Sigmoid colon (tissue), 7 donors: Measurements from ENCODE around the gene FGD3. TPM values are rescaled to one million over a fixed set of nuclear protein-coding genes. Genes with fewer than 3 reads are reported as not detected.

ENCODE experiments used
- DNase-seq: peaks from one replicate; pipeline ENCODE4 v3.0.0-alpha.2; 2019
- H3K27ac ChIP-seq, 4 donors: fragments of 200-600 bp; sonication (generic); one replicate each; pipeline ENCODE4 v1.5.1; 2016 to 2019; ENCODE audit warnings: mild to moderate bottlenecking in 1 of 4
- H3K27me3 ChIP-seq, 3 donors: fragments of 200-600 bp; sonication (generic); one replicate each; pipeline ENCODE4 v1.5.1; 2019; ENCODE audit warnings: mild to moderate bottlenecking in 1 of 3
- H3K36me3 ChIP-seq, 4 donors: fragments of 200-600 bp; sonication (generic); one replicate each; pipeline ENCODE4 v1.5.1; 2016 to 2019
- H3K4me1 ChIP-seq, 4 donors: fragments of 200-600 bp; sonication (generic); one replicate each; pipeline ENCODE4 v1.5.1; 2017 to 2019
- H3K4me3 ChIP-seq, 4 donors: fragments of 200-600 bp; sonication (generic); one replicate each; pipeline ENCODE4 v1.5.1; 2017 to 2019; ENCODE audit warnings: mild to moderate bottlenecking in 2 of 4, moderate library complexity in 1 of 4
- H3K9me3 ChIP-seq, 4 donors: fragments of 200-600 bp in 3 of 4; sonication (generic) in 3 of 4; one replicate each; pipeline versions ENCODE4 v1.5.1 to v1.6.1; 2013 to 2019
- EP300 ChIP-seq, 4 donors: sonication (generic); formaldehyde crosslinking; IDR thresholded peaks; one replicate each; pipeline ENCODE4 v1.6.1; 2017; ENCODE audit warnings: antibody characterized with exemption in 4 of 4
- POLR2A ChIP-seq, 2 donors: fragments of 450-650 bp; IDR thresholded peaks; one replicate each; pipeline ENCODE4 v1.6.1; 2016; ENCODE audit warnings: antibody characterized with exemption in 2 of 2, mild to moderate bottlenecking in 2 of 2, moderate library complexity in 2 of 2
- POLR2AphosphoS5 ChIP-seq, 4 donors: sonication (generic); formaldehyde crosslinking; IDR thresholded peaks; one replicate each; pipeline ENCODE4 v1.6.1; 2017; ENCODE audit warnings: antibody characterized with exemption in 4 of 4
- WGBS, 2 donors: extraction: QIAGEN DNeasy Blood & Tissue Kit; methylation state at CpG; one replicate each; pipeline ENCODE4 v1.1.7; 2013; 5-methylcytosine and 5-hydroxymethylcytosine counted together
- intact Hi-C: fragments of 100-400 bp; cut with DNase I; formaldehyde crosslinking; loops from one replicate; pipeline ENCODE4 v1.15.1; 2023
- polyA plus RNA-seq, 3 donors: library from polyadenylated mRNA; stranded (reverse); fragments of 200-250 nt; gene quantifications; one replicate each; pipeline ENCODE4 v1.2.3, GENCODE V29; 2013
- total RNA-seq, 4 donors: library from RNA; depleted of rRNA; stranded (reverse); fragments of >200 nt; gene quantifications; one replicate each; pipeline ENCODE4 v1.1.0, GENCODE V29; 2016
- TF ChIP-seq, protein P1 (sequence below), 4 experiments: fragments of 450-650 bp in 3 of 4; fragments of 200-600 bp in 1 of 4; IDR thresholded peaks; one replicate each; pipeline ENCODE4 v1.5.1; 2016 to 2019; ENCODE audit warnings: antibody characterized with exemption in 4 of 4, mild to moderate bottlenecking in 3 of 4, moderate library complexity in 2 of 4
- donor health status: healthy with polysubstance abuse.
- donor health status: Bipolar disorder and iron deficiency.
- donor health status: healthy.

Gene FGD3
- total and polyA plus RNA-seq, 7 donors = 1.8 to 18.0 (median 3.7) TPM

DNA sequence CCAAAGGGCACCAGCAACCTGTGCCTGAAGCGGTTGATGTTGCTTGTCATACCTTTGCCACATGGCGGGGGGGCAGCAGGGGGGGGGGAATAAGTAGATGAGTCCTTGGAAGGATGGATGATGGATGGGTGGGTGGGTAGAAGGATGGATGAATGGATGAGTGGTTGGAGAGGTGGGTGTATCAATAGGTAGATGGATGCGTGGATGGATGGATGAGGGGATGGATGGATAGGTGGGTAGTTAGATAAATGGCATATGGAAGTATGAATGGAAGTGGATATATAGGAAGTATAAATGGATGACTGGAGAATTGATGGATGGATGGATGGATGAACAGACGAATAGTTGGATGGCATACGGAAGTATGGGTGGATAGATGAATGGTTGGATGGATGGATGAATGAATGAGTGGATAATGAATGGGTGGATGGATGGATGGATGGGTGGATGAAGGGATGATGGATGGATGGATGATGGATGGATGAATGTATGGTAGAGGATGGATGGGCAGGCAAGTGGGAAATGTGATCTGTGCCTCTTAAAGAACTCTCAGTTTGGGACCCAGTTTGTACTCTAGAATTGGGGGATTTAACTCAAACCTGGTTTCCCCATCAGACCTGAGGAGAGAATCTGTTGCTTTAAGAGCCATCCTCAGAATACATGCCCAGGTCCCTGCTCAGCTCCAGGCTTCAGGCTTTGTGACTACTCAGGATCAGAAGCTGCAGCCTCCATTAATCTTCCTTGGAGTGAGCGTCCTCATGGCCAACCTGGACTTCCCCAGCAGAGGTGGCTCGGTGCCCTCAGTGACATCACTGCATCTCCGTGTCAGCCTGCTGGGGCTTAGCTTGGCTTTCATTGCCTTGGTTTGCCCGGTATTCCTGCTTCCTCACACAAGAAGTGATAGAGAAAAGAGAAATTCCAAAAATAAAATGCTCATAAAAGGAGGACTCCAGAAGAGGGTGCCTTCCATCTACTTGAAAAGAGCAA is 83.6 kb downstream of the FGD3 start:
- intact Hi-C loops = no loop called here
- Histone ChIP-seq H3K36me3 (no peaks in the 10 kb centered on the region), H3K4me1 (no peaks in the 10 kb centered on the region), H3K9me3 (no peaks in the 10 kb centered on the region), H3K27me3 (no peaks in the 10 kb centered on the region), H3K27ac (no peak overlapping the region), H3K4me3 (no peak overlapping the region)
- DNase-seq = no peak
- TF ChIP-seq EP300 (IDR thresholded peaks at IDR 0.05) (no peak), POLR2A (IDR thresholded peaks at IDR 0.05) (no peak), POLR2AphosphoS5 (IDR thresholded peaks at IDR 0.05) (no peak)
- TF ChIP-seq, protein P1, sequence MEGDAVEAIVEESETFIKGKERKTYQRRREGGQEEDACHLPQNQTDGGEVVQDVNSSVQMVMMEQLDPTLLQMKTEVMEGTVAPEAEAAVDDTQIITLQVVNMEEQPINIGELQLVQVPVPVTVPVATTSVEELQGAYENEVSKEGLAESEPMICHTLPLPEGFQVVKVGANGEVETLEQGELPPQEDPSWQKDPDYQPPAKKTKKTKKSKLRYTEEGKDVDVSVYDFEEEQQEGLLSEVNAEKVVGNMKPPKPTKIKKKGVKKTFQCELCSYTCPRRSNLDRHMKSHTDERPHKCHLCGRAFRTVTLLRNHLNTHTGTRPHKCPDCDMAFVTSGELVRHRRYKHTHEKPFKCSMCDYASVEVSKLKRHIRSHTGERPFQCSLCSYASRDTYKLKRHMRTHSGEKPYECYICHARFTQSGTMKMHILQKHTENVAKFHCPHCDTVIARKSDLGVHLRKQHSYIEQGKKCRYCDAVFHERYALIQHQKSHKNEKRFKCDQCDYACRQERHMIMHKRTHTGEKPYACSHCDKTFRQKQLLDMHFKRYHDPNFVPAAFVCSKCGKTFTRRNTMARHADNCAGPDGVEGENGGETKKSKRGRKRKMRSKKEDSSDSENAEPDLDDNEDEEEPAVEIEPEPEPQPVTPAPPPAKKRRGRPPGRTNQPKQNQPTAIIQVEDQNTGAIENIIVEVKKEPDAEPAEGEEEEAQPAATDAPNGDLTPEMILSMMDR (IDR thresholded peaks at IDR 0.05) = no peak
- WGBS, 2 donors = 91 to 92% methylated on average over 9 of the region's 9 CpGs

DNA sequence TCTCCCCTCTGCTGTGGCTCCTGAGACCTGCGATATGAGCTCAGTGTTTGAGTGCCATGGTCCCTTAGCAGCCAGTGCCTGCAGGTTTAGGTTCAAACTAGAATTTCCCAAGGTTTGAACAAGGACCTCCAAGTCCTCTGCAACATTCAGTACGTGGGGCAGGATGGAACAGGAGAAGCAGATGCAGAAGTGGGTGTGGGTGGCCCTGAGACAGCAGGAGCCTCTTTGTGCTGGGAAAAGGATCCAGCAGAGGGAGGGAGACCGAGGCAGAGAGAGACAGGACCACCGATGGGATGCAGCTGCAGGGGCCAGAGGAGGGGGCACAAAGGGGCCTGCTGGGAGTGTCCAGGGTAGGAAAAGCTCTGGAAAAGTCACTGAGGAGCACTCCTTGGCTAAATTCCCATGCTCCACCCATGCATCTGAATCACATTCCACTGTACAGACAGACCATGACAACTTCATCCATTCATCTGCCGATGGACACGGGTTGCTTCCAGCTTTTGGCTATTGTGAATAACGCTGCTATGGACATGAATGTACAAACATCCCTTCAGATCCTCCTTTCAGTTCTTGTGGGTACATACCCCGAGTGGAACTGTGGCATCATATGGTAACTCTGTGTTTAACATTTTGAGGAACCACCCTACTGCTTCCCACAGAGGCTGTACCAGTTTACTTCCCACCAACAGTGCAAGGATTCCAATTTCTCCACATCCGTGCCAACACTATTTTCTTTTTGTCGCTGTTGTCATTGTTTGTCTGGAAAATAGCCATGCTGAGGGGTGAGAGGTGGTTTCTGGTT is 84.5 kb downstream of the FGD3 start:
- Histone ChIP-seq H3K4me3 (no peak overlapping the region), H3K27me3 (no peaks in the 10 kb centered on the region), H3K36me3 (no peaks in the 10 kb centered on the region), H3K9me3 (no peaks in the 10 kb centered on the region), H3K4me1 (no peaks in the 10 kb centered on the region), H3K27ac (no peak overlapping the region)
- no peak for TF ChIP-seq POLR2A (IDR thresholded peaks at IDR 0.05)
- TF ChIP-seq, protein P1 (IDR thresholded peaks at IDR 0.05) = no peak
- TF ChIP-seq POLR2AphosphoS5 (IDR thresholded peaks at IDR 0.05) = no peak
- no peak for TF ChIP-seq EP300 (IDR thresholded peaks at IDR 0.05)
- intact Hi-C loops = no loop called here
- WGBS, 2 donors = 76 to 78% methylated on average over 10 of the region's 10 CpGs
- DNase-seq = no peak

DNA sequence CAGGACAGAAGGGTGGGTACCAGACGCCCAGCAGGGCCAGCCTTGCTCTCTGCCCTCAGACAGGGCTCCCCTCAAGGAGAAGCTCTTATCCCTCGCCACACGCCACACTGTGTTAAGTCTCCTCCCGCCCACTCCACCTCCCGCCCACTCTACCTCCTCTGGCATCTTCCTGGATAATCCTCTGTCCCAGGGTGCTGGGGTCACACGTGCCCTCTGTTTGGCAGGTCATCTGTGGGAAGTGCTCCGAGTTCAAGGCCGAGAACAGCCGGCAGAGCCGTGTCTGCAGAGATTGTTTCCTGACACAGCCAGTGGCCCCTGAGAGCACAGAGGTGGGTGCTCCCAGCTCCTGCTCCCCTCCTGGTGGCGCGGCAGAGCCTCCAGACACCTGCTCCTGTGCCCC is 85.2 kb downstream of the FGD3 start:
- H3K4me3 ChIP-seq = no peak overlapping the region
- no peaks in the 10 kb centered on the region for H3K36me3 ChIP-seq
- H3K9me3 ChIP-seq = no peaks in the 10 kb centered on the region
- H3K4me1 ChIP-seq = no peaks in the 10 kb centered on the region
- intact Hi-C loops = no loop called here
- no peak overlapping the region for H3K27ac ChIP-seq
- 78 to 86% methylated on average over 12 of the region's 12 CpGs for WGBS, 2 donors
- no peaks in the 10 kb centered on the region for H3K27me3 ChIP-seq
- no peak for DNase-seq
- TF ChIP-seq POLR2A (IDR thresholded peaks at IDR 0.05) (no peak), EP300 (IDR thresholded peaks at IDR 0.05) (no peak), POLR2AphosphoS5 (IDR thresholded peaks at IDR 0.05) (no peak)
- TF ChIP-seq, protein P1 (IDR thresholded peaks at IDR 0.05) = no peak

DNA sequence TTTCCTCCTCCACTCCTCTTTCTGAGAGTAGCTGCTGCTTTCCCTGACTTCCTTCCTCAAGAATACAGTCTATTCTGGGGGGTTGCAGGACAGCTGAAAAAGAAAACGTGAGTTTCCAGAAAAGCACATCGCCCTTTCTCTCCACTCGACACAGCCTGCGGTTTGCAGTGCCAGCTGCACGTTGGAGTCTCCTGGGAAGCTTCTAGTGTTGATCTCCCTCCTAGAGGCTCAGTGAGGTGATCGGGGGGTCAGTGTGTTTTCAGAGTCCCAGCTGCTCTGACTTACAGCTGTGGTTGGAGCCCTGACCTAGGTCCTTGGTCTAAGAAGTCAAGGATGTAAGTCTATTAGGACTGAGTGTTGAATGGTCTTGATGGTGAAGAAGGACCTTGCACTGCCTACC is 86.2 kb downstream of the FGD3 start:
- H3K4me1 ChIP-seq = no peaks in the 10 kb centered on the region
- H3K9me3 ChIP-seq = no peaks in the 10 kb centered on the region
- no peak overlapping the region for H3K27ac ChIP-seq
- 57 to 77% methylated on average over 6 of the region's 6 CpGs for WGBS, 2 donors
- intact Hi-C loops = no loop called here
- H3K4me3 ChIP-seq = no peak overlapping the region
- no peak for DNase-seq
- no peak for TF ChIP-seq POLR2AphosphoS5 (IDR thresholded peaks at IDR 0.05)
- TF ChIP-seq, protein P1 (IDR thresholded peaks at IDR 0.05) = no peak
- no peak for TF ChIP-seq POLR2A (IDR thresholded peaks at IDR 0.05)
- TF ChIP-seq EP300 (IDR thresholded peaks at IDR 0.05) = no peak
- H3K36me3 ChIP-seq = no peaks in the 10 kb centered on the region
- no peaks in the 10 kb centered on the region for H3K27me3 ChIP-seq
